Left cardiac atrium (tissue), 4 donors: Measurements from ENCODE around the gene CDKN2AIP. TPM values are rescaled to one million over a fixed set of nuclear protein-coding genes. Genes with fewer than 3 reads are reported as not detected.
"Not testable (repeated sequence)": the region's sequence is repeated elsewhere in the genome, so short reads cannot be mapped to it uniquely, and the experiment has no call there.

ENCODE experiments used
- ATAC-seq, 2 donors: fragments of 200-7000 bp; cut with Tn5 transposase; one replicate each; pipeline ENCODE4 v1.9.1; 2020; ENCODE audit warnings: mild to moderate bottlenecking in 2 of 2, moderate library complexity in 2 of 2
- DNase-seq: peaks from one replicate; pipeline ENCODE4 v3.0.0-alpha.2; 2020
- intact Hi-C, 2 donors: fragments of 100-400 bp; cut with DNase I; formaldehyde crosslinking; loops; one replicate each; pipeline versions ENCODE4 v1.14.1 to v1.15.1; 2022 to 2023
- total RNA-seq, 2 donors: library from RNA; stranded (reverse); fragmentation: NEBNext Ultra II Directional; extraction: Animal tissue kit (Norgen Biotek cat#: 25700); gene quantifications; one replicate each; pipeline ENCODE4 v1.2.1, GENCODE V29; 2021
- donor health status: DM: no; HTN: yes; CAD: no.
- donor health status: DM: no; HTN: yes; CAD: no; lungs with severe emphysema.
- donor health status: DM: yes; HTN: yes; CAD: no.
- donor health status: Dilated cardiomyopathy.

CDKN2AIP gene
- total RNA-seq, 2 donors from 2014 or later: 8.7 to 11.2 TPM

DNA sequence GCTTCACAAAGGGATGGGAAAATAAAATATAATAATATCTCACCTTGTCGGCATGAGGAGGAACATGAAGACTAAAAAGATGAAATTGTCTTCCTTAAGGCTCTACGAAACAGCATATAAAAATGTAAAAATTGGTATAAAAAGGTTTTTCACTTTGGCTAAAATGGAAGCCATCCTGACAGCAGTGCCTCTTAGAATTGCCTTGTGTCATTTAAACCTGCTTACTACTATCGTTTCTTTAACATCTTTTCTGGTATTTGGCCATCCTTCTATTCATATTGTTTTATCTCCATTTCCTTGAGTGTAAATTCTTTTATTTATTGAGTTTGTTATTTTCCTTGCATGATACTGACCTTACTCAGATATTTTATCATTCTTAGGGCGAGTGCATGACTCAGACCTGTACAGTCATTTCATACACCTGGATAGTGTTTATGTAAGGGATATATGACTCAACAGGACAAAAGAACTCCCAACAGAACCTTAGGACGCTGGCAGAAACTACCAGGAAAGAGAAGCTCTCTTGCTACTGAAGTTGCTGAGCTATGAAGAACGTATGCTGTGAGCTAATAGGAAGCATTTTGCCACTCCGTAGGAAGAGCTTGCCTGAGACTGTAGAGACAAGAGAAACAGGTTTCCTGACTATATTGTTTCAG, 5.8 kb upstream of the CDKN2AIP start:
- intact Hi-C loops: no loop called here
- DNase-seq: no peak
- peak in 1 of 2 donors; percentile 52 for ATAC-seq

DNA sequence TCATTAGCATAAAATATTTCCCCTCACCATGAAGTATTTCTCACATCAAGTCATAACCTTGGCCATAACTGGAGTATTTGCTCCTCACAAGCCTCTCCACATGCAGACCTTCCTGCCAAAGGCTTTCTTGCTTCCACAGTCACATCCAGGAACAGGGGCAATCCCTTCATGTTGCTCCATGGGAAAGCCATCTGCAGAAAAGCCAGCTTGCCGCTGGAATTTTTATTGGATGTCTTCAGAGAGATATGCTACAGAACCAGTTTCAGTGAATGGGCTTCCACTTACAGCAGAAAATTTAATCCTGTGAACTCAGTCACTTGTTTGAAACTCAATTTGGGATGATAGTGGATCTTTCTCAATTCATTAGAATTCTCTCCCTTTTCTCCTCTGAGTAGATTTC, 3.2 kb upstream of the CDKN2AIP start:
- no peak for ATAC-seq
- no peak for DNase-seq
- intact Hi-C loops: no loop called here

DNA sequence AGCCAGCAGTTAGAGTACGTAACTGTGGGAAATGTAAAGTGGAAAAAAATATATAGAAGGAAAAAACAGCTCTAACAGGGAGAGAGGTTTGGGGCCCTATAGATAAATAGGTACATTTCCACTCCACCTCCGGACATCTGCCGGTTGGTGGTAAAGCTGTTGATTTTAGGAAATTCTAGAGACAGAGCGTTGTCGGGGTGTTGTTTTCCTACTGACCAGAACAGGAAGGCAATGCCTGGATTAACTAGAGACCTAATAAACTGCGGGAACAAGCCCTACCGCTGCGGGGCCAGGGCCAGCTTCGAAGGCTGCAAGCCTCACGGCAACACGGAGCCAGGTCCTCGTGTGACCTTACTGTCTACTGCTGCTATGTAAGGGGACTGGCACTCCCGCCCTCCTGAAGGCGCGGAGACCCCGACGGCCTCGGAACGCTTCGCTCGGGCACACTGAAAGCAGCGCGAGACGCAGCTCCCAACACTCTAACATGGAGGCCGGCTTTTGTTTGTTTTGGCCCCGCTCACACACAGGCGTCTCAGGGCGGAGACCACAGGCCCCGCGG, 702 bp upstream of the CDKN2AIP start:
- intact Hi-C loops: no loop called here
- ATAC-seq (peak in 1 of 2 donors; percentile 47), DNase-seq (no peak)

DNA sequence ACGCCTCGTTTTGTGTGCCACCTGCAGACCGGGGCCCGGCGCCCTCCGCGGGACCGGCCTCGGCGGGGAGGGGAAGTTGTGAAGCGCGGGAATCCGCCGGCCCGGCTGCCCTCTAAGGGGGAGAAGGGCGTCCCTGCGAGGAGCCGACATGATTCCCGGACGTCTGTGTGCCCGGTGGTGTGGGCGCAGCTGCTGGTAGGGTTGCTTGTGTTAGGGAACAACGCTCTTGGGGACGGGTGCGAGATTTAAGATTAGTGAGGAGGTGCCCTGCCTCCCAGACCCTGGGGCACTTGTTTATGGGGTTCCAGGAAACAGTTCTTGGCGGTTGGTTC, 627 bp downstream of the CDKN2AIP start:
- intact Hi-C loops: no loop called here
- ATAC-seq (peak; percentile 12 to 23), DNase-seq (peak; percentile 51)

DNA sequence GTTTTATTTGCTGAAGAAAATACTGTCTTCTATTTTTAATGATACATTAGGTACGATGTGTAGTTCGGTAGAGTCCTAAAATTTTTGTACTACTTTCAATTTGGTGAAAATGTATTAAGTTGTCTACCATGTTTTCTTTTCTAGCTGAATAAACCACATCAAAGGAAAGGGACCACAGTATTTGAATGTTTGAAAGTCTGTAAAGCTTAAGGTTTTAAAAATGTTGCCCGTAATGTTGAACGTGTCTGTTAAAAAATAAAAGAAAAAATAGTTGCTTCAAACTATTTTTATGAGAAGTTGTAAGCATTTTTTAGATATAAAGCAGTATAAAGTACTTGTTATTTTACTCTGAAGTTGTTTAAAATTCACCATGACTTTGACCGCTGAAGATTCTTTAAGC, 3.2 kb downstream of the CDKN2AIP start:
- DNase-seq: no peak
- no peak for ATAC-seq
- intact Hi-C loops: no loop called here

DNA sequence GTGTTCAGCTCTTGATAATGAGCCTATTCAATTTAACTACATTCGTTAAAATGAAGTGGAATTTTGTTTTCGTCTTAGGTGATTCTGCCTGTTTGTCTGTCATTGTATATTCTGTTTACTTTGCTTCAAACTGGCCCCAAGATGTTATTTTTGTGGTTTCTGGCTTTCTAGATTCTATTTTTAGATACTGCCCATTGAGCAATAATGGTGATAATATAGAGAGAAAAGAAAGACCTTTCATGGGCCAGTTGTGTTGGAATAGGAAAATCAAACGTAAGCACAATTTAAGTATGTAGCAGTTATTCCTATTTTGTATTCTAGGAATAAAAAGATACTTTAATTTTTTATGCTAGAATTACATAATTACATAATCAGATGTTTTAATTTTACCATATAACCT, 4.0 kb downstream of the CDKN2AIP start:
- DNase-seq: no peak
- no peak for ATAC-seq
- intact Hi-C loops: no loop called here

DNA sequence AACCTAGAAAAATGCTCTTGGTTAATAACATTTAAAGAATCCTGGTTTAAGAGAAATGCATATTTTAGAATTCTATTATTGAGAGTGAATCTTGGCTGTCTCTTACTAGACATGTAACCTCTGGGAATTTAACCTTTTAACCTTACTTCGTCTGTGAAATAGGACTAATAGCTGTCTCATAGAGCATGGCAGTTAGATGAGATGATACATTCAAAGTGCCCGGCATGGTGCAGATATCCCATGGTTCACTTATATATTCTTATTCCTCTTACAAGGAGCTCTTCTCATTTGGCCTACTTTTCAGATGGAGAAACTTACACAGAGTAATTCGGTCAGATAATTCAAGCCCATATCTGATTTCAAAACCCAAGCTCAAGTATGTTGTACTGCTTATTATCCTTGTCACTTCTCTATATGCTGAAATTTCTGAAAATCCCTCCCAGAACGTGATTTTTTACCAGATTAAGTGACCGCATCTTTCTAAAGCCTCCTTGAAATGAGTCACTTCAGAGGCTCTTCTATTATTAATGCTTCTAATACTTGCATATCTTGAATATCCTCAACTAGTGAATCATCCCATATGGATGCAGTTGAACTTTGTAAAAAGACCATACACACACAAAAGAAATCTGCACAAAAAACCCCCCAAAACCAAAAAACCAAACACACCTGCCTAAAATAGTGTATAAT, 4.9 kb downstream of the CDKN2AIP start:
- no peak for ATAC-seq
- intact Hi-C loops: no loop called here
- no peak for DNase-seq

DNA sequence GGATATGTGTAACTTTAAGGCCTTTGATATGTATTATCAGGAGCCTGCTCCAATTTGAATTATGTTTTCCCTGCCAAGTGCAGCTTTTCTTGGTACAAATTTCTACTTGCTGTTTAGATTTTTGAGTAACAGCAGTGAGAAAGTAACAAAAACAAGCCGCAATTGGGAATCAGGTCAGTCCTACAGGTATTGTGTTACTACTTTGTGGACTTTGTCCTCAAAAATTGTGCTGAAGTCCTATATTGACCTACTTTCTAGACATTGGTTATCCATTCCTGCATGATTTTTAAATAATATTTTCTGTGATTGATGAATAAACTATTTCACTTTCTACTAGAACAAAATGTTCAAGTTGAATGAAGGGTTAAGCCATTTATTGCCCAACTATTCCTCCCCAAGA, 5.7 kb downstream of the CDKN2AIP start:
- no peak for DNase-seq

DNA sequence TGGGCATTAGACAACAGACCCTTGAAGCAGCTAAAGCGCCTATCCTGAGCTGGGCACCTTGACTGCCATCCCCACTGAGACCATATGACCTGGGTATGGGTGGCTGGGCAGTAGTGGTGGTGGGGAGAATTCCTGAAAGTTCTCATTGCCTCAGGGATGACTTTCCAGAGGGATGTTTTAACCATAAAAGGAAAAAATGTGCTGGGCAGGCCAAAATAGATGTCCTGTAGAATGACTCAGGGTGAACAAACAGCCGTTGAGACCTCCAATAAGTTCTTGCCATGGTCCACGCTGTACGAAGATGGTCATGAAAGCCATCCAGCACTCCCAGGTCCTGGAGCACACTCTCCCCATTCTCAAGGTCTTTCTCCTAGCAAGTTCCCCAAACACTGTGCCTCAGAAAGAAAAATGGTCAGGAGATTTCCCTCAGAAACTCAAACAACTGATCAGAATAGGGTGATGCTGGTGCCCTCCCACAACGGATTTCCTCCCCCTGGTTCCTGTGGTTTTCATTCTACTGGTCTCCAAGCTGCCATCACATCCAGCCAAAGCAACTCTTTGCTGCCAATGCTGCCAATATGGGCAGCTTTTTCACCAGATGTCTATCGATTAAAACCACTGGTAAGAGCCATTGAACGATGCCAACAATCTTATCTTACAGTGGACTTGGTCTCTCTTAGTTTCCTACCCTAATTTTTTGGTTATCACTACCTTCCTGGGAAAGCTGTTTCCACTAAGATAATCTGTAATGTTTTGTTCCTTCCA, 11.2 kb downstream of the CDKN2AIP start:
- no peak for DNase-seq
- intact Hi-C loops: no loop called here
- no peak for ATAC-seq

More for the DNA sequence above, 5.7 kb downstream of the CDKN2AIP start:
- intact Hi-C loops: no loop called here
- no peak for ATAC-seq

DNA sequence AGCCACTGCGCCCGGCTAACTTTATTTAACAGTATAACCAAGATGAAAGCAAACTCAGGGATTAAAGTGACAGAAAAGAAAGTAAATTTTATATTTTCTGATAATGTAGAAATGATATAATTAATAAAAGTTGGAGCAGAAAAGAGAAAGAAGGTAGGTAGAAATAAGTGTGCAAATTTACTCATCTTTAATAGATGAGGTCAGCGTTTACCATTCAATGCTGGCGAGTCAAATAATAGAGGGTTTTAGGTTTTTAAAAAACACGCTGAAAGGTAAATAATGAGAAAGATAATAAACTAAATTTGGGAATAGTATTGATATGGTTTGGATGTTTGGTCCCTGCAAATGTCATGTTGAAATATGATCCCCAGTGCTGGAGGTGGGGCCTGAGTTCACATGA, 13.6 kb downstream of the CDKN2AIP start:
- ATAC-seq: no peak
- DNase-seq: no peak
- intact Hi-C loops: no loop called here

DNA sequence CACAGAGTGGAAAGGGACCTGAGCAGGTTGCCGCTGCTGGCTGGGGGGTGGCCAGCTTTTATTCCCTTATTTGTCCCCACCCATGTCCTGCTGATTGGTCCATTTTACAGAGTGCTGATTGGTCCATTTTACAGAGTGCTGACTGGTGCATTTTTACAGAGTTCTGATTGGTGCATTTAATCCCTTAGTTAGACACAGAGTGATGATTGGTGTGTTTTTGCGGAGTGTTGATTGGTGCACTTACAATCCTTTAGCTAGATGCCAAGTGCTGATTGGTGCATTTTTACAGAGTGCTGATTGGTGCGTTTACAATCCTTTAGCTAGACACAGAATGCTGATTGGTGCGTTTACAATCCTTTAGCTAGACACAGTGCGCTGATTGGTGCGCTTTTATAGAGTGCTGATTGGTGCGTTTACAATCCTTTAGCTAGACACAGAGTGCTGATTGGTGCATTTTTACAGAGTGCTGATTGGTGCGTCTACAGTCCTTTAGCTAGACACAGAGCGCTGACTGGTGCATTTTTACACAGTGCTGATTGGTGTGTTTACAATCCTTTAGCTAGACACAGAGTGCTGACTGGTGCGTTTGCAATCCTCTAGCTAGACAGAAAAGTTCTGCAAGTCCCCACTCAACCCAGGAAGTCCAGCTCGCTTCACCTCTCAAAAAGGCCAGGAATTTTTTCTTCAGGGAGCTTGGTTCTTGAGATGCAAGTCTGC, 19.6 kb downstream of the CDKN2AIP start:
- intact Hi-C loops: loop anchor here in 1 of 2 donors (10.0 kb wide), 1 partner anchor 51 kb away; no protein-coding TSS in a partner anchor
- DNase-seq, ATAC-seq: not testable (repeated sequence)

DNA sequence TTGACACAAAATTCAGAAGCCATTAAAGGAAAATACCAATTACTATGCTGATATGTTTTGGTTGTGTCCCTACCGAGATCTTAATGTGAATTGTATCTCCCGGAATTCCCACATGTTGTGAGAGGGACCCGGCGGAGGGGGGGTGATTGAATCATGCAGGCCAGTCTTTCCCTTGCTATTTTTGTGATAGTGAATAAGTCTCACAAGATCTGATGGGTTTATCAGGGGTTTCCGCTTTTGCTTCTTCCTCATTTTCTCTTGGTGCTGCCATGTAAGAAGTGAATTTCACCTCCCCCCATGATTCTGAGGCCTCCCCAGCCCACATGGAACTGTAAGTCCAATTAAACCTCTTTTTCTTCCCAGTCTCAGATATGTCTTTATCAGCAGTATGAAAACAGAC, 21.4 kb downstream of the CDKN2AIP start:
- intact Hi-C loops: loop anchor here in 1 of 2 donors (10.0 kb wide), 1 partner anchor 49 kb away; no protein-coding TSS in a partner anchor
- DNase-seq, ATAC-seq: not testable (repeated sequence)

DNA sequence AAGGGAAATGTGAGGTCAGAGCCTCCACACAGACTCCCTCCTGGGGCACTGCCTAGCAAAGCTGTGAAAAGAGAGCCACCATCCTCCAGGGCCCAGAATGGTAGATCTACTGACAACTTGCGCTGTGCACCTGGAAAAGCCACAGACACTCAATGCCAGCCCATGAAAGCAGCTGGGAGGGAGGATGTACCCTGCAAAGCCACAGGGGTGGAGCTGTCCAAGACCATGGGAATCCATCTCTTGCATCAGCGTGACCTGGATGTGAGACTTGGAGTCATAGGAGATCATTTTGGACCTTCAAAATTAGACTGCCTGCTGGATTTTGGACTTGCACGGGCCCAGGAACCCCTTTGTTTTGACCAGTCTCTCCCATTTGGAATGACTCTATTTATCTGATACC, 22.8 kb downstream of the CDKN2AIP start:
- ATAC-seq (no peak), DNase-seq (no peak)
- intact Hi-C loops: loop anchor here in 1 of 2 donors (10.0 kb wide), 1 partner anchor 48 kb away; no protein-coding TSS in a partner anchor

DNA sequence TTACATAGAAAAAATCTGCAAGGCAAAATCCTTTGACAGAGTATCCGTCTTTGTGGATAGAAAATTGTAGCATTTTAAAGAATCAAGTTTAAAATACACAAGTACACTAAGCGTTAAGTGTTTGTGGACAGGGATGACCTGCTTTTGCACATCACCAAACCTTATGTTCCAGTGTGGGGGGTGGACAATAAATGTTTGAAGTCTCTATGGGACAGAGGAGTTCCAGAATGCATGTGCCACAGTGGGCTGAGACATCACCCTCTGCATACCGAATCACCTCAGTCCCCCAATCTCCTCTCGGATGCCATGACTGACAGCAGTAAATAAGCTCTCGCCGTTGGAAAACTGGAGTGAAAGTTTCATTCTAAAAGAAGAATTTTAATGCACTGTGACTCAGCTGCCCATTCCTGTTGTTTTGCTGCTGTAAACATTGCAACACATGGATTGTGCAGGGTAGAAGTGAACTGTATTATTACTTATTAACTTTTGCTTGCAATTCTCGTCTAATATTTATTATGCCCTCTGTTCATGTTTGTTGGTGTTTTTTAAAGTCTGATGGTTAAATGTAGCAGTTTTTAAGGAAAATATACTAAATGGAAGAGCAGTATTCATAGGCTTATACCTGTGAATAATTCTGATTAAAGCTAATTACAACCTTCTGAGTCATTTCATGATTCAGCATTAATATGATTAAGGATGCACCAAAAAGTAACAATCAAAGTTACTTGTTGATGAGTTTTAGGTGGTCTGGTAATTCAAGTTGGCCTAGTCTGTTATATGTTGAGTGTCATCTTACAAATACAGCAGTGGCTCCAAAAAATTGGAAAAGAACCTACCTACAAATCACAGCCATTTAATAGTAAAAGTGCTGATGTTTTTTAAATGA, 24.0 kb downstream of the CDKN2AIP start:
- ATAC-seq (no peak), DNase-seq (no peak)
- intact Hi-C loops: loop anchor here in 1 of 2 donors (10.0 kb wide), 1 partner anchor 46 kb away; no protein-coding TSS in a partner anchor

DNA sequence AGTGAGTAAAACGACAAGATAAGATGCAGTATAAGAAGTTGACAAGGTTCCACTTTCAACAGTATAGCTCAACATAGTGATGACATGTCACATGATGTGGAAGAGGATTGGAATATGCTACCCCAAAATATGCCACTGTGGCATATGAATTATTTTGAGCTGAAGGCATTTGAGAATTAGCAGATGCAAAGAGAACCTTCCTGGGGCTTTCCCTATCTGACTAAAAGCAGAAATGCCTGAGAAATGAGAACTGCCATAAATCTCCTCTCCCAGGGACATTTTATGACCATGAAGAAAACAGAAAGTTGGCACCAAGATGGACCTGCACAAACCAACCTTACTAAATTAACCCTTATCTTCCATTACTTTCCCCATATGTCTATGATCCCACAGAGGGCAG, 24.8 kb downstream of the CDKN2AIP start:
- DNase-seq: no peak
- intact Hi-C loops: loop anchor here in 1 of 2 donors (10.0 kb wide), 1 partner anchor 46 kb away; no protein-coding TSS in a partner anchor
- ATAC-seq: no peak

DNA sequence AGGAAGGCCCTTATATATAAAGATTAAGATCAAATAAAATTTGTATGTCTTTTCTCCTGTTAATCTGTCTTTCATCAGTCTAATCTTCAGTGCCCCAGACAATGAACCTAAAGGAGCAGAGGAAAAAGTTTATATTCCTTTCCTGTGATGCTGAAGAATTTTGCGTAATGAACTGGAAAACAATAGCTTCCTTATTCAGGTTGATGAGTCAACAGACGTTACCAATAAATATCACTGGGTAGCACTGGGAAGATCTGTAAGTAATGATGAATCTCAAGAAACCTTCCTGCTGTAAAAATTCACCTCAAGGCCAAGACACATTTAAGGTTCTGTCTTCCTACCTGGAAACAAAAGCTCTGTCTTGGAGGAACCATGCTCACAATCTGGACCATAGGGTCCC, 25.5 kb downstream of the CDKN2AIP start:
- intact Hi-C loops: loop anchor here in 1 of 2 donors (10.0 kb wide), 2 partner anchors 45 to 185 kb away; partner anchors contain the start of genes RWDD4 and TRAPPC11
- ATAC-seq: no peak
- no peak for DNase-seq

DNA sequence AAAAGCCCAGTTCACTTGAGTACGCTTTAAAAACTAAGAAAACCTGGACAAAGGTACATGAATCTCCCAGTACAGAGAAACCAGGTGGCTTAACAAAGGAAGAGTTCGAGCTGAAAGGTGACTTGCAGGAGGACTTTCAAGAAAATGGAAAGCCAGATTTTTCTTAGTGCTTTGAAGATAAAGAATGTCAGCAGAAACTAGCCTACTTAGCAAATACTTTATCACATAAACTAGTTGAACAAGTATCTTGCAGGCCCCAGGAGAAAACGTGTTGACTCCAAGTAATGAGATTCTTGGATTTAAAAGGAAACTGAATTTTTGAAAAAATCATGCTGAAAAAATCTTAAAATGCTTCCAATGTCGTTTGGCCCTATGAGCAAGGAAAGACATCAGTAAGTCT, 26.4 kb downstream of the CDKN2AIP start:
- ATAC-seq (no peak), DNase-seq (no peak)
- intact Hi-C loops: loop anchor here in 1 of 2 donors (10.0 kb wide), 1 partner anchor 184 kb away; the partner anchor contains the start of genes RWDD4 and TRAPPC11
